B cell (primary cell): Measurements from ENCODE around the gene MAPRE2. TPM values are rescaled to one million over a fixed set of nuclear protein-coding genes. Genes with fewer than 3 reads are reported as not detected.

Source experiments
- ATAC-seq: fragments of 200-7000 bp; cut with Tn5 transposase; one replicate; pipeline ENCODE4 v1.10.0; 2021; ENCODE audit warnings: low read depth, mild to moderate bottlenecking, moderate number of reproducible peaks, moderate library complexity
- CTCF ChIA-PET: fragments of 350-600 bp; sonication (Branson Sonifier 250); formaldehyde crosslinking; loops from one replicate; lab custom pipeline; 2021; ENCODE audit warnings: antibody characterized with exemption, inconsistent platforms; lab: Charles Lee
- POLR2A ChIA-PET: fragments of 350-600 bp; sonication (Branson Sonifier 250); formaldehyde crosslinking; loops from one replicate; lab custom pipeline; 2021; ENCODE audit warnings: antibody characterized with exemption; lab: Charles Lee
- DNase-seq: peaks from one replicate; pipeline ENCODE4 v3.0.0; 2013
- H2AFZ ChIP-seq: 2 replicates; pipeline ENCODE4 v1.6.1; 2012; ENCODE audit warnings: mild to moderate bottlenecking, low read depth, low read length; ENCODE audit not compliant: insufficient read depth, poor library complexity, severe bottlenecking
- H3K27ac ChIP-seq, 2 donors: 1 replicate in 1 of 2; 2 replicates in 1 of 2; pipeline ENCODE4 v1.5.1; 2012 to 2013; ENCODE audit warnings: low read length in 2 of 2, mild to moderate bottlenecking in 2 of 2, moderate library complexity in 1 of 2
- H3K27me3 ChIP-seq, 4 experiments: fragments of 200-600 bp in 1 of 4; sonication (generic) in 1 of 4; replicated peaks in 1 of 4; 1 replicate in 2 of 4; 2 replicates in 2 of 4; pipeline versions ENCODE4 v1.6.1 to v1.7.0; 2013 to 2016; ENCODE audit warnings: low read length in 3 of 4, mild to moderate bottlenecking in 2 of 4, mixed read lengths in 1 of 4, moderate library complexity in 1 of 4; ENCODE audit not compliant: insufficient read depth in 4 of 4, control insufficient read depth in 3 of 4; ENCODE audit errors: control extremely low read depth in 1 of 4
- H3K36me3 ChIP-seq, 2 experiments: replicated peaks in 1 of 2; 1 replicate in 1 of 2; 2 replicates in 1 of 2; pipeline versions ENCODE4 v1.6.1 to v1.7.1; 2013; ENCODE audit warnings: low read length in 1 of 2; ENCODE audit not compliant: insufficient read depth in 2 of 2, control insufficient read depth in 1 of 2; ENCODE audit errors: control extremely low read depth in 1 of 2, extremely low read depth in 1 of 2
- H3K4me1 ChIP-seq, 2 donors: fragments of 200-600 bp in 1 of 2; sonication (generic) in 1 of 2; 1 replicate in 1 of 2; 2 replicates in 1 of 2; pipeline versions ENCODE4 v1.5.1 to v1.6.1; 2013 to 2017; ENCODE audit warnings: low read length in 2 of 2; ENCODE audit not compliant: control insufficient read depth in 2 of 2, insufficient read depth in 2 of 2
- H3K4me2 ChIP-seq: replicated peaks from 2 replicates; pipeline ENCODE3; 2012; ENCODE audit warnings: mild to moderate bottlenecking, low read depth, low read length; ENCODE audit not compliant: poor library complexity, severe bottlenecking
- H3K4me3 ChIP-seq, 5 experiments: fragments of 200-600 bp in 1 of 5; sonication (generic) in 1 of 5; 1 replicate in 3 of 5; 2 replicates in 2 of 5; pipeline versions ENCODE4 v1.5.1 to v1.7.0; 2011 to 2016; ENCODE audit warnings: low read length in 4 of 5, mild to moderate bottlenecking in 4 of 5, low read depth in 2 of 5, control low read depth in 1 of 5, moderate library complexity in 1 of 5; ENCODE audit not compliant: insufficient read depth in 1 of 5; ENCODE audit errors: control extremely low read depth in 1 of 5, extremely low read depth in 1 of 5
- H3K79me2 ChIP-seq: fragments of 200-600 bp; sonication (generic); one replicate; pipeline ENCODE4 v1.6.0; 2016; ENCODE audit warnings: low read length; ENCODE audit not compliant: control insufficient read depth, insufficient read depth
- H3K9ac ChIP-seq: fragments of 200-600 bp; sonication (generic); 2 replicates; pipeline ENCODE4 v1.6.1; 2017; ENCODE audit warnings: mild to moderate bottlenecking, low read length, moderate library complexity
- H3K9me3 ChIP-seq, 3 donors: one replicate each; pipeline versions ENCODE4 v1.6.1 to v1.7.1; 2013; ENCODE audit warnings: low read length in 2 of 3; ENCODE audit not compliant: control insufficient read depth in 2 of 3, insufficient read depth in 1 of 3; ENCODE audit errors: control extremely low read depth in 1 of 3
- H4K20me1 ChIP-seq: 2 replicates; pipeline ENCODE4 v1.6.0; 2012; ENCODE audit warnings: mild to moderate bottlenecking, low read length; ENCODE audit not compliant: insufficient read depth, control insufficient read depth, poor library complexity, severe bottlenecking
- H3K27ac Mint-ChIP-seq: one replicate; pipeline ENCODE4 v1.8.0; 2021; ENCODE audit warnings: mixed read lengths
- H3K27me3 Mint-ChIP-seq: one replicate; pipeline ENCODE4 v1.8.0; 2021; ENCODE audit warnings: mixed read lengths
- H3K4me1 Mint-ChIP-seq: one replicate; pipeline ENCODE4 v1.8.0; 2021; ENCODE audit warnings: mixed read lengths
- H3K4me3 Mint-ChIP-seq: one replicate; pipeline ENCODE4 v1.8.0; 2021; ENCODE audit warnings: mixed read lengths
- H3K9me3 Mint-ChIP-seq: one replicate; pipeline ENCODE4 v1.8.0; 2022; ENCODE audit warnings: mixed read lengths; ENCODE audit not compliant: insufficient read depth
- CTCF ChIP-seq: fragments of 200-600 bp; IDR thresholded peaks from one replicate; pipeline ENCODE4 v1.8.0; 2022; ENCODE audit warnings: antibody characterized with exemption, mild to moderate bottlenecking
- EZH2 ChIP-seq: IDR thresholded peaks from 2 replicates; pipeline ENCODE4 v1.6.1; 2012; ENCODE audit warnings: borderline replicate concordance, low read depth, mild to moderate bottlenecking, moderate library complexity, low read length; ENCODE audit not compliant: insufficient read depth, poor library complexity, severe bottlenecking
- WGBS: methylation state at CpG from one replicate; pipeline ENCODE4 v1.1.5; 2013; ENCODE audit warnings: missing lambda C conversion rate; ENCODE audit not compliant: insufficient coverage; 5-methylcytosine and 5-hydroxymethylcytosine counted together
- intact Hi-C: fragments of 100-400 bp; cut with micrococcal nuclease; formaldehyde crosslinking; loops from one replicate; pipeline ENCODE4 v1.10.0; 2022
- polyA plus RNA-seq: library from polyadenylated mRNA; depleted of rRNA; stranded (reverse); fragments of >200 nt; gene quantifications from 2 replicates; pipeline ENCODE4 v1.2.3, GENCODE V29; 2012
- total RNA-seq, 2 donors: library from RNA; stranded (reverse); fragments of 120-200 nt in 1 of 2; gene quantifications; 1 replicate in 1 of 2; 2 replicates in 1 of 2; pipeline versions ENCODE4 v1.2.3 to v1.2.4, GENCODE V29; 2013 to 2022

Gene MAPRE2
- total and polyA plus RNA-seq, 2 donors (not counting 1 experiment from before 2014, with no cell fraction given): 36.7 to 63.3 TPM

- ATAC-seq: no peak
- no peaks in the 10 kb centered on the region for H3K9me3 ChIP-seq
- peaks cover 0 to 3% (median 0%) of the 10 kb centered on the region in 4 experiments for H3K27me3 ChIP-seq
- no peak overlapping the region for H3K4me3 ChIP-seq
- no peaks in the 10 kb centered on the region for H3K36me3 ChIP-seq
- no peaks in the 10 kb centered on the region for H4K20me1 ChIP-seq
- WGBS: 95% methylated on average over 4 of the region's 5 CpGs
- intact Hi-C loops: no loop called here
- H3K27me3 Mint-ChIP-seq: peaks cover 9% of the 10 kb centered on the region
- no peak overlapping the region for H3K4me2 ChIP-seq
- TF ChIP-seq EZH2 (no peak), CTCF (no peak)
- no peaks in the 10 kb centered on the region for H3K4me1 Mint-ChIP-seq
- H3K79me2 ChIP-seq: no peaks in the 10 kb centered on the region
- CTCF ChIA-PET: interaction anchor here (0.9 to 3.5 kb wide), 3 partner anchors 11 to 127 kb away, joined by 3 to 14 read pairs (median 4); no protein-coding TSS in a partner anchor
- no peak overlapping the region for H2AFZ ChIP-seq
- H3K9me3 Mint-ChIP-seq: no peaks in the 10 kb centered on the region
- no peak overlapping the region for H3K27ac ChIP-seq
- no peak overlapping the region for H3K4me3 Mint-ChIP-seq
- POLR2A ChIA-PET: no interaction called here
- H3K9ac ChIP-seq: no peak overlapping the region
- no peak for DNase-seq
- no peak overlapping the region for H3K27ac Mint-ChIP-seq
- H3K4me1 ChIP-seq: no peaks in the 10 kb centered on the region
Observed at GRCh38 chr18:34995746-34996145, 45.5 kb upstream of the MAPRE2 start.

DNA sequence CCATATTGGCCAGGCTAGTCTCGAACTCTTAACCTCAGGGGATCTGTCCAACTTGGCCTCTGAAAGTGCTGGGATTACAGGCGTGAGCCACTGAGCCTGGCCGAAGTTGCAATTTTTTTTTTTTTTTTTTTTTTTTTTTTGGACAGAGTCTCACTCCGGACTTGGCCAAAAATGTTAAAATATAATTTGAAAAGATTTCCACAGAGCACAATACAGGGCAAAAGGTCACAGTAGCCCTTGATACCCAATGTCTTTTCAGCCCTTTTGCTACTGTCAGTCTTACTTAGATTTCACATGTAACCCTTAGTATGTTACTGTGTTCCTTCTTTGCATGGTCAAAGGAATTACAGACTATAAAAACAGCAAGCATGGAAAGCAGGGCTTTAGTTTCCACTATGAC is 42.6 kb upstream of the MAPRE2 start:
- POLR2A ChIA-PET: no interaction called here
- no peaks in the 10 kb centered on the region for H3K79me2 ChIP-seq
- H3K4me1 Mint-ChIP-seq: no peaks in the 10 kb centered on the region
- H2AFZ ChIP-seq: no peak overlapping the region
- intact Hi-C loops: no loop called here
- CTCF ChIA-PET: no interaction called here
- H3K9me3 ChIP-seq: no peaks in the 10 kb centered on the region
- H3K4me1 ChIP-seq: no peaks in the 10 kb centered on the region
- no peak for ATAC-seq
- no peak overlapping the region for H3K9ac ChIP-seq
- H3K27me3 ChIP-seq: peaks cover 0 to 3% (median 0%) of the 10 kb centered on the region in 4 experiments
- no peak overlapping the region for H3K4me3 Mint-ChIP-seq
- TF ChIP-seq EZH2 (no peak), CTCF (no peak)
- no peak overlapping the region for H3K4me3 ChIP-seq
- H3K36me3 ChIP-seq: no peaks in the 10 kb centered on the region
- H3K4me2 ChIP-seq: no peak overlapping the region
- no peak overlapping the region for H3K27ac ChIP-seq
- 75% methylated on average over 1 of the region's 4 CpGs for WGBS
- H4K20me1 ChIP-seq: no peaks in the 10 kb centered on the region
- H3K9me3 Mint-ChIP-seq: no peaks in the 10 kb centered on the region
- H3K27ac Mint-ChIP-seq: no peak overlapping the region
- no peak for DNase-seq
- H3K27me3 Mint-ChIP-seq: peaks cover 9% of the 10 kb centered on the region
